ENCODE results near the gene KEAP1.
"Not testable (repeated sequence)": the region's sequence is repeated elsewhere in the genome, so short reads cannot be mapped to it uniquely, and the experiment has no call there.

Gene KEAP1

DNA sequence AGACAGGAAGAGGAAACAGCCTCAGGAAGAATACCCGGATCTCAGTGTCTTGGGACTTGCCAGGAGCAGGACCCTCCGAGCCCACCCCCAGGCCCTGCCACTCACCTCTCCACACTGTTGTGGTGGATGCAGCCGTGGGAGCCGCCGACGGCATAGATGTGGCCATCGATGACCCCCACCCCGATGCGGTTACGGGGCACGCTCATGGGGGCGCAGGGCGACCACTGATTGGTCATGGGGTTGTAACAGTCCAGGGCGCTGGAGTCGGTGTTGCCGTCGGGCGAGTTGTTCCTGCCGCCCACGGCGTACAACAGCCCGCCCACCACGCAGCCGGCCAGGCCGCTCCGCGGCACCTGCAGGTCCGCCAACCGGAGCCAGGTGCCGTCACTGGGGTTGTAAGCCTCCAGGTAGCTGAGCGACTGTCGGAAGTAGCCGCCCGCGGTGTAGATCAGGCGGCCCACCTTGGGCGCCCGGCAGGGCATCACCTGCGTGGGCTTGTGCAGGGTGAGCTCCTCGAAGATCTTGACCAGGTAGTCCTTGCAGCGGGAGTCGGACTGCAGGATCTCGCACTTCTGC lies 11.6 kb downstream of the KEAP1 start:
- DNase-seq, result no peak

DNA sequence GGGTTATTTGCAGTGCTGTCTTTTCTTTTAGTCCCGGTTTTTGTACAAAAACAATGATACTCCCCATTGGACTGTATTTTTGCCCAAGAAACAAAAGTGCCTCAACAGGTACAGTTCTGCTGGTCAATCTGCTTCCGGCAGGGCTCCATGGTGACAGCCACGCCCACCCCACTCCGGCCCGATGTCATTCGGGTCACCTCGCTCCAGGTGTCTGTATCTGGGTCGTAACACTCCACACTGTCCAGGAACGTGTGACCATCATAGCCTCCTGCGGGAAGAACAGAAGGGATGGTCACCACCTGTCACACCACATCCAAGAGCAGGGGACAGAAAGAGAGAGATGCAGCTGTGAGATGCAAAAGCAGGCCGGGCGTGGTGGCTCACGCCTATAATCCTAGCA lies 16.6 kb downstream of the KEAP1 start:
- no peak for DNase-seq

- no peak for DNase-seq
Measured at GRCh38 chr19:10478903-10479384, 24.2 kb downstream of the KEAP1 start.

DNA sequence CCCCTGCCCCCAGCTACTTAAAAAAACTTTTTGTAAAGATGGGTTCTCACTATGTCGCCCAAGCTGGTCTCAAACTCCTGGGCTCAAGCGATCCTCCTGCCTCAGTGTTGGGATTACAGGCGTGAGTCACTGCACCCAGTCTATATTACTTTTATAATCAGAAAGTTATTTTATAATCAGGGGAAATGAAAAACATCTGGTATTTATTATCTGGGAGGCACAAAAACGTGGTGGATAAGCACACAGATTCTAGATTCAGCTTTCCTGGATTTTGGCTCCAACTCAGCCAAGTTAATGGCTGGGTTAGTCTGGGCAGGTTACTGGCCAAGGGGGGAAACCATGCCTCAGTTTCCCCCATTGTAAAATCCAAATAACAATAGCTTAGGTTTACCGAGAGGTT lies 24.7 kb downstream of the KEAP1 start:
- no peak for DNase-seq

GRCh38 chr19:10474962-10475451 lies 28.1 kb downstream of the KEAP1 start:
- DNase-seq, result no peak

DNA sequence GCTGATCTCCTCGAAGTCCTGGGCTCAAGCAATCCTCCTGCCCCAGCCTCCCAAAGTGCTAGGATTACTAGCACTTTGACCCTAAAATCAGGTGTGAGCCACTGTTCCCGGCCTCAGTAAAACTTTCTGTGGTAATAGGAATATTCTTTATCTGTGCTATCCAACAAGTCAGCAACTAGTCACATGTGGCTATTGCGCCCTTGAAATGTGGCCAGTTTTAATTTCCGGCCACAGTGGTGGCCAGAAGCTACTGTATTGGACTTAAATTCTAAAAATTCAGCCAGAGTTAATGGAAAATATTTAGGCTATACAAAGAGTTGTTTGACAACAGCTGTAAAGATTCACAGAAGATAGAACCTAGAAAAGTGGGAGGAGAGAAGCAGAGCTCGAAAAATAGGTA lies 30.0 kb downstream of the KEAP1 start:
- no peak for DNase-seq

DNA sequence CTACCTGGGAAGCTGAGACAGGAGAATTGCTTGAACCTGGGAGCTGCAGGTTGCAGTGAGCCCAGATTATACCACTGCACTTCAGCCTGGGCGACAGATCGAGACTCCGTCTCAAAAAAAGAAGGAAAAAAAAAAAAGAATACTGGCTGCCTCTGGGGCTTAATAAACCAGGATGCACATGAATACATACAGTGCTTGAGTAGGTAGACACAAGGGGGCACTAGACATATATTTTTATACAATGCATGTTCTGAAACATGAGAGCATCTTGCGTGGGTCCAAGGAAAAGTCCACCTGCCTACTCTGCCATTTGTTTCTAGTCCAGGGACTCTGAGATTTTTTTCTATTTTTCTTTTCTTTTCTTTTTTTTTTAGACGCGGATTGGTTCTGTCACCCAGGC lies 31.2 kb downstream of the KEAP1 start:
- no peak for DNase-seq

DNA sequence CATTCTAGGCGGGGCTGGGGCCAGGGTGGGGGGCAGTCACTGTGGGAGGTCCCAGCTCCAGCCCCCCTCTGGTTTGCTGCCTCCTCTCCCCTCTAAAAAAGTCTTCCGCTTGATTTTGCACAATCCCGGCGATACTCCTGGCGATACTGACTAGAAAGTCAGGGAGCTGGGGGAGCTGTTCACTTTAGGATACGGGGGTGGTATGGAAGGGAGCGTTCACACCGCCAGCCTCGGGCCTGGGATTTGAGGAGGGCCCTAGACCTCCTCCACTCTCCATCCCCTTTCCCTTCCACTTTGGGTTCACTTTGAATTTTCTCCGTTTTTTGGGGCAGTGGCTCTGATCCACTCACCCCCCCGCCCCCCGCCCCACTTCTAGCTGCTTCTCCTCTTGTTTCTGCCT lies 35.0 kb downstream of the KEAP1 start:
- DNase-seq, result no peak

DNA sequence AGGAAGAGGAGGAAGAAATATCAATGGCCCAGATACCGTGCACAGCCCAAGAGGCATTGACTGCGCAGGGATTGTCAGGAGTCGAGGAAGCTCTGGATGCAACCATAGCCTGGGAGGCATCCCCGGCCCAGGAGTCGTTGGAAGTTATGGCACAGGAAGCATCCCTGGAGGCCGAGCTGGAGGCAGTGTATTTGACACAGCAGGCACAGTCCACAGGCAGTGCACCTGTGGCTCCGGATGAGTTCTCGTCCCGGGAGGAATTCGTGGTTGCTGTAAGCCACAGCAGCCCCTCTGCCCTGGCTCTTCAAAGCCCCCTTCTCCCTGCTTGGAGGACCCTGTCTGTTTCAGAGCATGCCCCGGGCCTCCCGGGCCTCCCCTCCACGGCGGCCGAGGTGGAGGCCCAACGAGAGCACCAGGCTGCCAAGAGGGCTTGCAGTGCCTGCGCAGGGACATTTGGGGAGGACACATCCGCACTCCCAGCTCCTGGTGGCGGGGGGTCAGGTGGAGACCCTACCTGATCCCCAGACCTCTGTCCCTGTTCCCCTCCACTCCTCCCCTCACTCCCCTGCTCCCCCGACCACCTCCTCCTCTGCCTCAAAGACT lies 36.0 kb downstream of the KEAP1 start:
- no peak for DNase-seq

GRCh38 chr19:10464456-10464855 lies 38.7 kb downstream of the KEAP1 start:
- no peak for DNase-seq

DNA sequence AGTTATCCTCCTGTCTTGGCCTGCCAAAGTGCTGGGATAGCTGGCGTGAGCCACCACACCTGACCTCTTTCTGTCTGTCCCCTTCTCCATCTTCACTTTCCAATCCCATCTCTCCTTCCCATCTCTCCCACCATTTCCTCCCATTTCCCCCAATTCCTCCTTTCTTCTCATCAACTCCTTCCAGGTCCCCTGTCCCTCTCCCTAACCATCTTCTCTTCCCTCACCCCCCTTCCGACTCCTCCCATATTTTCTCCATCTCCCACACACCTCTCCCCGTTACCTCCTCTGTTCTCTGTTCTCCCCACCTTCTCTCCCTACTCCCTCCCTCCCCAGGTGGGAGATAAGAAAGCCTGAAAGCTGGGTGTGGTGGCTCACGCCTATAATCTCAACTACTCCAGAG lies 40.6 kb downstream of the KEAP1 start:
- no peak for DNase-seq

- DNase-seq, result not testable (repeated sequence)
Measured at GRCh38 chr19:10462042-10462441, 41.1 kb downstream of the KEAP1 start.

DNA sequence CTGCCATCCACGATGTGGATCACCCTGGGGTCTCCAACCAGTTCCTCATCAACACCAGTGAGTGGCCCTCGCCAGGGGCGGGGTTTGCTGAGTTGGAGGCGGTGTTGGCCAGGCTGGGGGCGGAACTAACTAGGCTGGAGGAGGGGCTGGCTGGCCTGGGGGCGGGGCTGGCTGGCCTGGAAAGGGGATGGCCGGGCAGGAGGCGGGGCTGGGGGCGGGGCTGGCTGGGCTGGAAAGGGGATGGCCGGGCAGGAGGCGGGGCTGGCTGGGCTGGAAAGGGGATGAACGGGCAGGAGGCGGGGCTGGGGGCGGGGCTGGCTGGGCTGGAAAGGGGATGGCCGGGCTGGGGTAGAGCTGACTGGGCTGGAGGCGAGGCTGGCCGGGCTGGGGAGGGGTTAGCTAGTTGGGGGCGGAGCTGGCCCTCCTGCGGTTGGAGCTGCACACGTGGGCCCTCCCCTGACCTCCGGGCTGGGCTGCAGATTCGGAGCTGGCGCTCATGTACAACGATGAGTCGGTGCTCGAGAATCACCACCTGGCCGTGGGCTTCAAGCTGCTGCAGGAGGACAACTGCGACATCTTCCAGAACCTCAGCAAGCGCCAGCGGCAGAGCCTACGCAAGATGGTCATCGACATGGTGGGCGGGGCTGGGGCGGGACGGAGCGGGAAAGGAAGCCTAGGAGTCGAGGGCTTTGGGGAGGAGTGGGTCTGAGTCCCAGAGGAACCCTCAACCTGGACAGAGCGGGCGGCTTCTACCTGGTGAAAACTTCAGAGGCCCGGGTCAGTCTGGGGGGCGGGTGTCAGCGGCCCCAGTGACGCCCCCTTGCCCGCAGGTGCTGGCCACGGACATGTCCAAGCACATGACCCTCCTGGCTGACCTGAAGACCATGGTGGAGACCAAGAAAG lies 41.9 kb downstream of the KEAP1 start:
- DNase-seq, result peak; percentile 24

DNA sequence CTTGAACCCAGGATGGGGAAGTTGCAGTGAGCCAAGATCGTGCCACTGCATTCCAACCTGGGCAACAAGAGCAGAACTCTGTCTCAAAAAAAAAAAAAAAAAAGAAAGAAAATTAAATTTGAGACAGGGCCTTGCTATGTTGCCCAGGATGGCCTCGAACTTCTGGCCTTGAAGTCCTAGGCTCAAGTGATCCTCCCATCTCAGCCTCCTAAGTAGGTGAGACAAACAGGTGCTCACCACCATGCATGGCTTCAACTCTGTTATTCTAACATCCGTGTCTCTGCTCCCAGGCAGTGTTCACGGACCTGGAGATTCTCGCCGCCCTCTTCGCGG lies 42.5 kb downstream of the KEAP1 start:
- DNase-seq, result no peak

DNA sequence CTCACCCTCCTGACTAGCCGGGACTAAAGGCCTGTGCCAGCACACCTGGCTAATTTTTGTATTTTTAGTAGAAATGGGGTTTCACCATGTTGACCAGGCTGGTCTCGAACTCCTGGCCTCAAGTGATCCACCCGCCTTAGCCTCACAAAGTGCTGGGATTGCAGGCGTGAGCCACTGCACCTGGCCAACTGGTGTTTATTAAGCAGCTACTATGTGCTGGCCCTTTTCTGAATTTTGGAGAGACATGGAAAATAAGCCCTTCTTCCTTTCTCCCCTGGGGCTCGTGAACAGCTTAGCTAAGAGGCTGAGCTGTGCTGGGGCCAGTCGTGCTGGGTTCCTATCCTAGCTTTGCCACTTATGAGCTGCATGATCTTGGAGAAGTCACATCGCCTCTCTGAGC lies 44.4 kb downstream of the KEAP1 start:
- not testable (repeated sequence) for DNase-seq

GRCh38 chr19:10454267-10454666 lies 48.9 kb downstream of the KEAP1 start:
- no peak for DNase-seq

DNA sequence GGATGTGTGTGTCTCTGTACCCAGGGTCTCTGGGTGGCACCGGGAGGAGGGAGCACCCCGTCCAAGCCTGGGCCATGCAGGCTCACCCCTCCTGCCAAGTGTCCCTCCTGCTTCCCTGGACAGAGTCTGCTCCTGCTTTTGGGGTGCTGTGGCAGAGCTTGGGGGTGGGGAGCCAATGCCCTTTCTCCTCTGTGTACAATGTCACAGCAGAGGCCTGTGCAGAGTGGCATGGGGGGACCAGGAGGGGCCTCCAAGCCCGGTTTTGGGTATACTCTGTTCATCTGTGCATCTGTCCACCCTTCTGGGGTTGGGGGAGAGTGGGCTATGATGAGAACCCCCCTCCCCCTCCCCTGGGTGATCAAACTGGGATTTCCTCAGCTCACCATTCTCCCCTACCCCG lies 49.3 kb downstream of the KEAP1 start:
- no peak for DNase-seq

DNA sequence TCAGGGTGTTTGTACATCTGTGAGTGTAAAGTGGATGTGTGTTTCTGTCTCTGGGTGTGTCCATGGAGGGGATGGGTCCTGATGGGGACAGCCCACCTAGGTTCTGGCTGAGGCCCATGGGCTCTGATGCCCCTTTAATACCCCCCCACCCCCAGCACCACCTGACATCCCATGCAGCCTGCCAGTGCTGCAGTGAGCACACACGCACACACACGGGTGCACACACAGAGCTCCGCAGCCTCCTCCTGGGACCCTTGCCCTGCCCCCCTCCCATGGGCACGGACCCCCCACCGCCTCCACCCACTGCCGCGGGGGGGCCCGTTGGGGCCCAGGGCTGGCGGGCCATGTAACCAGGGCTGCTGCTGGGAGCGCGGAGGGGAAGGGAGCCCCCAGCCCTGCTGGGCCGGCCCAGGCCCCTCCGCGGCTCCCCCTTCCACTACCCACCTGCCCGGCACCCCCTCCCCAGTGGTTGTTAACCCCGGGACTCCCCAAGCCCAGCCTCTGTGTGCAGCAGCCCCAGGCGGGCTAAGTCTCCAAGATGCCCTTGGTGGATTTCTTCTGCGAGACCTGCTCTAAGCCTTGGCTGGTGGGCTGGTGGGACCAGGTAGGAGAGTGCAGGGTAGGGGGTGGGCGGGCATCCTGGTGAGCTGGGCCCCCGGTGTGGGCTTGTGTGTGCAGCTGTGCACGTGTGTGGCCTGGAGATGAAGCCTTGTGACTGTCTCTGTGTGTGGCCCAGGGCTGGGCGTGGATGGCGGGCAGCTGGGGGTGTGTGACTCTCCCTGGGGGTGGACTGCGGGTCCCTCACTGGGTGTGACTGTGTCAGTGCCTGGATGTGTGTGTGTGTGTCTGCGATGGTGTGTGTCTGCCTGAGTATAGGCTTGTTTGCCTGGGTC lies 50.2 kb downstream of the KEAP1 start:
- no peak for DNase-seq

DNA sequence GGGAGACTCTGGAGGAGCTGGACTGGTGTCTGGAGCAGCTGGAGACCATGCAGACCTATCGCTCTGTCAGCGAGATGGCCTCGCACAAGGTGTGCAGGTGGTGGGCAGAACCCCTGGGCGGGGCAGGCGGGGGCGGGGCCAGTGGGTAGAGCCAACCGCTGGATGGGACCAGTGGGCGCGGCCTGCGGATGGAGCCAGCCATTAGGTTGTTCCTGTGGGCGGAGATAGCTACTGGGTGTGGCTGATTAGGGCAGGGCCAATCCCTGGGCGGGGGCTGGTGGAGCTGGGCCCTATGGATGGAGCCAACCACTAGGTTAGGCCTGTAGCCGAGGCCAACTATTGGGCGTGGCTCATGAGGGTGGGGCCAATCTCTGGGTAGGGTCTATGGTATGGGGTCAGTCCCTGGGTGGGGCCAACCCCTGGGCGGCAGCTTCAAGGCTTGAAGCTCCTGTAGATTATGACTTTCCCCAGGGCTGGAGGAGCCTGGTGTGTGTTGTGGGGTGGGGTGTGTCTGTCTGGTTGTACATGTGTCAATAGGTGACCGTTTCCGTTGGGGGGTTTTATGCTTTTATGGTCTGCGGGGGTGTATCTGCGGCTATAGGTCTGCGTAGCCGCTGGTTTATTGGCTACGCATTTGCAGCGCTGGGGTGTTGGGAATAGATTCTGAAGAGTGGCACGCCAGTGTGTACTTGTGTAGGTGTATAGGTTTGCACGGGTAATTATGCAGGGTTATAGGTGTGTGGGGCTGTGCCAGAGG lies 52.1 kb downstream of the KEAP1 start:
- DNase-seq, result no peak

GRCh38 chr19:10450191-10450852 lies 52.8 kb downstream of the KEAP1 start:
- no peak for DNase-seq

DNA sequence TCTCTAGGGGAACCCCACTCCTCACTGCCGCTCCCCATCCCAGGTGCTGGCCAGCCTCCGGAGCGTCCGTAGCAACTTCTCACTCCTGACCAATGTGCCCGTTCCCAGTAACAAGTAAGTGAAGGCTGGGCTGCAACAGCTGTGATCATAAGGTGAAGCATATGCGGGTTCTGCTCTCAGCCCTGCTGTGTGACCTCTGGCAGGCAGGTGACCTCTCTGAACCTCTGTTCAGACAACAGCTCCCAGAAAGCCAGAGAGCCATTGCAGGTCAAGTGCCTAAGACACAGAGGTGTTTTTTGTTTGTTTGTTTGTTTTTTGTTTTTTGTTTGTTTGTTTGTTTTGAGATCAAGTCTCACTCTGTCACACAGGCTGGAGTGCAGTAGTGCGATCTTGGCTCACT lies 54.1 kb downstream of the KEAP1 start:
- no peak for DNase-seq

DNA sequence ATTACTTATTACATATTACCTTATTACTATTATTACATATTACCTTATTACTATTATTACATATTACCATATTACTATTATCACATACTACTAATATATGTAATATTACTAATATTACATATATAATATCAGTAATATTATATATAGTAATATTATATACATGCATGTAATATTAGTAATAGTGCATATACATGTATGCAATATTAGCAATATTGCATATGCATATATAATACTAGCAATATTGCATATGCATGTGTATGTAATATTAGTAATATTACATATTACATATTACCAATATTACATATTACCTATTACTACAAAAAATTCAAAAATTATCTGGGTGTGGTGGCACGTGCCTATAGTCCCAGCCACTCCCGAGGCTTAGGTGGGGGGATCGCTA lies 60.5 kb downstream of the KEAP1 start:
- DNase-seq, result no peak
